Activated naive CD8-positive, alpha-beta T cell (primary cell): ENCODE measurements around the gene TMEM154.

Experiments used
- H3K27ac Mint-ChIP-seq: one replicate; pipeline ENCODE4 v1.8.0; 2021; ENCODE audit warnings: mixed read lengths
- H3K27me3 Mint-ChIP-seq: one replicate; pipeline ENCODE4 v1.8.0; 2021; ENCODE audit warnings: mixed read lengths
- H3K36me3 Mint-ChIP-seq: one replicate; pipeline ENCODE4 v1.8.0; 2021; ENCODE audit warnings: mixed read lengths
- H3K4me1 Mint-ChIP-seq: one replicate; pipeline ENCODE4 v1.8.0; 2021; ENCODE audit warnings: low read depth, mixed read lengths
- H3K4me3 Mint-ChIP-seq: one replicate; pipeline ENCODE4 v1.8.0; 2021; ENCODE audit warnings: mild to moderate bottlenecking, mixed read lengths
- H3K9me3 Mint-ChIP-seq: one replicate; pipeline ENCODE4 v1.8.0; 2021; ENCODE audit warnings: low read depth, mixed read lengths

TMEM154 gene

GRCh38 chr4:152679414-152680281, at the start of gene TMEM154:
Gene TMEM154 (minus strand): TSS chr4:152679997. CDS start chr4:152679933, 64 bp downstream.
- H3K4me3 Mint-ChIP-seq: peak within 1 kb of the TSS; percentile 95
- H3K4me1 Mint-ChIP-seq: peaks cover 54% of the 10 kb centered on the region
- no peaks in the 10 kb centered on the region for H3K9me3 Mint-ChIP-seq
- H3K27ac Mint-ChIP-seq: peak within 1 kb of the TSS; percentile 90
- H3K36me3 Mint-ChIP-seq: no peaks in the 10 kb centered on the region
- H3K27me3 Mint-ChIP-seq: no peaks in the 10 kb centered on the region

GRCh38 chr4:152729466-152729865, 49.7 kb upstream of the TMEM154 start:
- H3K4me3 Mint-ChIP-seq: no peak overlapping the region

GRCh38 chr4:152728343-152728742, 48.5 kb upstream of the TMEM154 start:
- no peak overlapping the region for H3K27ac Mint-ChIP-seq
- no peaks in the 10 kb centered on the region for H3K36me3 Mint-ChIP-seq
- H3K9me3 Mint-ChIP-seq: no peaks in the 10 kb centered on the region
- H3K4me1 Mint-ChIP-seq: no peaks in the 10 kb centered on the region
- H3K27me3 Mint-ChIP-seq: peaks cover 1% of the 10 kb centered on the region
- no peak overlapping the region for H3K4me3 Mint-ChIP-seq

More at GRCh38 chr4:152729466-152729865, 49.7 kb upstream of the TMEM154 start:
- H3K4me1 Mint-ChIP-seq: no peaks in the 10 kb centered on the region
- H3K27me3 Mint-ChIP-seq: peaks cover 1% of the 10 kb centered on the region
- no peak overlapping the region for H3K27ac Mint-ChIP-seq
- H3K36me3 Mint-ChIP-seq: no peaks in the 10 kb centered on the region
- no peaks in the 10 kb centered on the region for H3K9me3 Mint-ChIP-seq

- Mint-ChIP-seq H3K36me3 (no peaks in the 10 kb centered on the region), H3K9me3 (peaks cover 3% of the 10 kb centered on the region), H3K4me3 (no peak overlapping the region), H3K27me3 (peaks cover 4% of the 10 kb centered on the region), H3K4me1 (no peaks in the 10 kb centered on the region), H3K27ac (no peak overlapping the region)
Measured at GRCh38 chr4:152727784-152728183, 48.0 kb upstream of the TMEM154 start.

GRCh38 chr4:152724494-152724893, 44.7 kb upstream of the TMEM154 start:
- no peak overlapping the region for H3K27ac Mint-ChIP-seq
- no peaks in the 10 kb centered on the region for H3K36me3 Mint-ChIP-seq
- no peaks in the 10 kb centered on the region for H3K4me1 Mint-ChIP-seq
- peaks cover 4% of the 10 kb centered on the region for H3K27me3 Mint-ChIP-seq
- no peak overlapping the region for H3K4me3 Mint-ChIP-seq
- H3K9me3 Mint-ChIP-seq: peaks cover 3% of the 10 kb centered on the region

- Mint-ChIP-seq H3K36me3 (no peaks in the 10 kb centered on the region), H3K4me1 (no peaks in the 10 kb centered on the region), H3K27me3 (peaks cover 4% of the 10 kb centered on the region), H3K9me3 (peaks cover 3% of the 10 kb centered on the region), H3K4me3 (no peak overlapping the region), H3K27ac (no peak overlapping the region)
Measured at GRCh38 chr4:152723236-152723635, 43.4 kb upstream of the TMEM154 start.

GRCh38 chr4:152719801-152720556, 40.2 kb upstream of the TMEM154 start:
- Mint-ChIP-seq H3K36me3 (peaks cover 7% of the 10 kb centered on the region), H3K4me1 (no peaks in the 10 kb centered on the region), H3K27ac (no peak overlapping the region), H3K4me3 (no peak overlapping the region), H3K27me3 (peaks cover 3% of the 10 kb centered on the region), H3K9me3 (peaks cover 12% of the 10 kb centered on the region)

GRCh38 chr4:152719291-152719690, 39.5 kb upstream of the TMEM154 start:
- Mint-ChIP-seq H3K27ac (no peak overlapping the region), H3K27me3 (peaks cover 3% of the 10 kb centered on the region), H3K36me3 (peaks cover 8% of the 10 kb centered on the region), H3K9me3 (peaks cover 12% of the 10 kb centered on the region), H3K4me3 (no peak overlapping the region), H3K4me1 (no peaks in the 10 kb centered on the region)

GRCh38 chr4:152715076-152715475, 35.3 kb upstream of the TMEM154 start:
- Mint-ChIP-seq H3K4me1 (no peaks in the 10 kb centered on the region), H3K4me3 (no peak overlapping the region), H3K36me3 (peaks cover 14% of the 10 kb centered on the region), H3K9me3 (peaks cover 8% of the 10 kb centered on the region), H3K27ac (no peak overlapping the region), H3K27me3 (no peaks in the 10 kb centered on the region)

GRCh38 chr4:152713951-152714705, 34.3 kb upstream of the TMEM154 start:
- no peak overlapping the region for H3K4me3 Mint-ChIP-seq
- peaks cover 8% of the 10 kb centered on the region for H3K9me3 Mint-ChIP-seq
- H3K4me1 Mint-ChIP-seq: no peaks in the 10 kb centered on the region
- H3K36me3 Mint-ChIP-seq: peaks cover 14% of the 10 kb centered on the region
- no peak overlapping the region for H3K27ac Mint-ChIP-seq
- no peaks in the 10 kb centered on the region for H3K27me3 Mint-ChIP-seq

- Mint-ChIP-seq H3K36me3 (peaks cover 14% of the 10 kb centered on the region), H3K9me3 (peaks cover 3% of the 10 kb centered on the region), H3K4me1 (no peaks in the 10 kb centered on the region), H3K27me3 (no peaks in the 10 kb centered on the region), H3K4me3 (no peak overlapping the region), H3K27ac (no peak overlapping the region)
Measured at GRCh38 chr4:152709675-152710438, 30.1 kb upstream of the TMEM154 start.

- H3K4me1 Mint-ChIP-seq: no peaks in the 10 kb centered on the region
- no peaks in the 10 kb centered on the region for H3K27me3 Mint-ChIP-seq
- no peak overlapping the region for H3K4me3 Mint-ChIP-seq
- no peak overlapping the region for H3K27ac Mint-ChIP-seq
- peaks cover 7% of the 10 kb centered on the region for H3K9me3 Mint-ChIP-seq
- peaks cover 15% of the 10 kb centered on the region for H3K36me3 Mint-ChIP-seq
Measured at GRCh38 chr4:152708796-152709195, 29.0 kb upstream of the TMEM154 start.

- Mint-ChIP-seq H3K36me3 (peaks cover 15% of the 10 kb centered on the region), H3K27ac (no peak overlapping the region), H3K9me3 (peaks cover 7% of the 10 kb centered on the region), H3K4me3 (no peak overlapping the region), H3K27me3 (no peaks in the 10 kb centered on the region), H3K4me1 (no peaks in the 10 kb centered on the region)
Measured at GRCh38 chr4:152708361-152708760, 28.6 kb upstream of the TMEM154 start.

- Mint-ChIP-seq H3K4me3 (no peak overlapping the region), H3K9me3 (peaks cover 11% of the 10 kb centered on the region), H3K36me3 (peaks cover 13% of the 10 kb centered on the region), H3K27me3 (no peaks in the 10 kb centered on the region), H3K27ac (no peak overlapping the region), H3K4me1 (no peaks in the 10 kb centered on the region)
Measured at GRCh38 chr4:152707632-152708031, 27.8 kb upstream of the TMEM154 start.
